NK-92 (cell line): ENCODE results near the gene MNT.

Experiments
- DNase-seq: peaks from one replicate; lab custom pipeline; 2025; ENCODE audit not compliant: unreplicated experiment; lab: John Stamatoyannopoulos, UW

The MNT gene

DNA sequence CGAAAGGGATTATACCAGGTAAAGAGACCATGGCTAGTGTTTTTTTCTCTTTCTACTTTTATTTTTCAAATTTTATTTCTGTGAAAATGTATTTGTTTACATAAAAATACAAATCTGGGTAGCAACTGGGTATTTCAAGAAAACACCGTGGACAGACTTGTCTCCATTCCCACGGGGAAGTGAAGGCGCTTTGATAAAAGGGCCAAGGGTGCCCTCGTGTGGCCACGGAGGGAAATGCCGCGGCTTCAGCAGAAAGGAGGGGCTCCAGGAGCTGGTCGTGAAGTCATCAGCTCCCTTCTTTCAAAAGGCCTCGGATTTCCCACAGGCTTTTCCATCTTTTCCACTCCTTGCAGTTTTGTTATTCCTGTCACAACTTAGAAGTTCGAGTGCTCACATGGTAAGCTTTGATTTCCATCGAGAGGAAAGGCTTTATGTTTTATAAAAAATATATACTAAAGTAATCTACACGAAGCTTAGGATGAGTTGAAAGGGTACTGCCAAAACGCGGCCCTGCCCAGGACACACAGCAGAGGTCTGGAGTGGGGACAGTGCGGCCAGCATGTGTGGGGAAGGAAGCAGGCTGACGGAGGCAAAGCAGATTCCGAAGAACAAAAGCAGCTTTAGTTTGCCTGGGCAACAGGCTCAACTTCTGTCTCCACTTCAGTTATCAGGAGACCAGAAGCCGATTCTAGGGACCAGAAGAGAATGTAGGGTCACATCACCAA, 15.3 kb upstream of the MNT start:
- peak; percentile 25 for DNase-seq

DNA sequence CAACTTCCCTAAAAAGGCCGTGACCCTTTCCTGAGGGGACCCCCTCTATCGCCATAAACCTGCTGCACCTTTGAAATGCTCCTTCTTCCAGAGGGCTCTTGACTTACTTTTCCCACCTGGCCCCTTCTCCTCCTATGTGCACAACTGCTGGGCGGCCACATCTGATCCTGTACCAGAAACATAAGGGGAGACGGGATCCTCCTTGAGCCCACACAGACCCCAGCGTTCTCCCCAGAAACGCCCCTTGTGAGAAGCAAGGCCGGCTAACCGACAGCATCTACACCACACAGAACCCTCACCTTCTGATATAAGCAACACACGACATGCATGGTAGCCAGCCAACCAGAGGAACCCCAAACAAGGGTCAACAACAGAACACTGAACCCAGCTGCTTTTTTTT, 14.2 kb upstream of the MNT start:
- no peak for DNase-seq

GRCh38 chr17:2414446-2415064, 13.7 kb upstream of the MNT start:
- no peak for DNase-seq

- DNase-seq, result no peak
Measured at GRCh38 chr17:2412561-2413021, 11.7 kb upstream of the MNT start.

GRCh38 chr17:2410951-2411350, 10.1 kb upstream of the MNT start:
- no peak for DNase-seq

DNA sequence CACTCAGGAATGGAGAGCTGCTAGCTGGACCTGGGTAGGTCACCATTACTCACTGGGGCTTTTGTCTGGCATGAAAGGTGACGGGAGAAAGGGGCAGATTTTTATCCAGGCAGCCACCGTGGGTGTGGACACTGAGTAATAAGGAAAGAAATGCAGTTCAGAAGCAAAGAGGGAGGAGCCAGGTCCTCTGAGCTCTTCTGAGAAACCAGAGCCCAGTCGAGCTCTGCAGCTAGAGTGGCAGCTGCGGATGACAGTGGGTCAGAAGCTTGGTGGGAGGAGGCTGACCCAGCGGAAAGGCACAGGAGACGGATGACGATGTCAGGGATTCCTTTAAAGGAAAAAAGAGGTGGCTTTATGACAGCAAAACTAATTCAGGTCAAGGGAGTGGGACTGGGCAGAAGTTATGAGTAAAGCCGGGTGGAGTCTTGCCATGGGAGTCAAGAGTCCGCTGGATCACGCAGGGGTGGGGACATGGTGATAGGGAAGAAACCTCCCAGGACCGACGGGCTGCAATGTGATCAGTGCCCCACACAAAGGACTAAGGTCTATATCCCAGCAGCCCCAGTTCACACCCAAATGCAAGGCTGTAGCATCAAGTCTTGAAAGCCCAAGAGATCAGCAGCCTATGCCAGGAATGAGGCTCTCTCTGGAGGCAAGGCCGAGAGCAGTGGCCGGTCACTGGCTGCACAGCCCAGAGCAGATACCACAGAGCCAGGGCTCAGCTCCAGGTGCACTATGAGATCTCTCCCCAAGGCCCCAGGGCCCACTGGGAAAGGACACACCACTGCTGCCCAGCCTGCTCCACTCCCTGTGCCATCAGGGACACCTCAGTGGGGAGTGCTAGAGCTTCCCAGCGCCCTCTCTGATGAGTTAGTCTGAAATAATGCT, 6.3 kb upstream of the MNT start:
- DNase-seq, result no peak

DNA sequence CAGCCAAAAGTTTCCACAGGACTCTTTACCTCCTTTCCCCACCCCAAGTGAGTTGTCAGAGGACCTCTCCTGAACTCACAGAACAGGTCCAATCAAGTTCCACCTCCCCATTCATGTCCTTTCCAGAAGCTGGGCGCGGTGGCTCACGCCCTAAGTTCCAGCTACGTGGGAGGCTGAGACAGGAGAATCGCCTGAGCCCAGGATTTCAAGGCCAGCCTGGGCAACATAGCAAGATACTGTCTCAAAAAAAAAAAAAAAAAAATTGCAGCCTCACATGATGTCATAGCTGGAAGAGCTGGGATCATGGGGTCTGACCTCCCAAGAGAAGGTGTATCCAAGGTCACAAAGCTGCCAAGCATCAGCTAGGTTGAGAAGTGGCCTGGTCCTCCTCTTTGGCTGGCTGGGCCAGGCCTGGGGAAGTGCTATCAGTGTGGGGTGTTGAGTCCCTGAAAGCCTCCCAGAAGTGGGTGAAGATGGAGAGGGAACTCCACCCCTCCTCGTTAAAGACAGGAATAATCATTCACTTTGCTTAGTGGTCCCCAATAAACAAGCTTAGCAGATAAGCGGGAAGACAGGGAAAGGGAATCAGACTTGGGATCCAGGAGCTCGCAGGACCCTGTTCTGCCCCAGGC, 5.5 kb upstream of the MNT start:
- no peak for DNase-seq

GRCh38 chr17:2405247-2405926, 4.5 kb upstream of the MNT start:
- DNase-seq, result no peak

GRCh38 chr17:2403044-2403443, 2.2 kb upstream of the MNT start:
- DNase-seq, result no peak

- no peak for DNase-seq
Measured at GRCh38 chr17:2402544-2402943, 1.7 kb upstream of the MNT start.

- peak; percentile 84 for DNase-seq
Measured at GRCh38 chr17:2401426-2402221, 764 bp upstream of the MNT start.

DNA sequence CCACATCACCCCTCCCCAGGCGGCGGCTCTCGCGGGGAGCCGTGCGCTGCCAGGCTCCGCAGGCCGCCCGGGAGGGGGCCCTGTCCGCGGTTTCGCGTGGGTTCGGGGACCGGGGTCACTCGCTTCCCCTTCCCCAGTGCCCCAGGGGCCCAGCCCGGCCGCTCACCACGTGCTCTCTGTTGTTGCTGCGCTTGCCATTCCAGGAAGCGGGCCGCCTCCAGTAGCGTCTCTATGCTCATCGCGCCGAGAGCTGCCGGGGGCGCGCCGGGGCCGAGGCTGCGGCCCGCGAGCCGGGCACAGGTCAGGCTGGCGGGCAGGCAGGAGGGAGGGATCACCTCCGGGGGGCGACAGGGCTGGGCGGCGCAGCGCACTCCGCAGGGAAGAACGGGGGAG, 390 bp downstream of the MNT start:
- no peak for DNase-seq

GRCh38 chr17:2399572-2400473, 1.0 kb downstream of the MNT start:
- peak; percentile 44 for DNase-seq

DNA sequence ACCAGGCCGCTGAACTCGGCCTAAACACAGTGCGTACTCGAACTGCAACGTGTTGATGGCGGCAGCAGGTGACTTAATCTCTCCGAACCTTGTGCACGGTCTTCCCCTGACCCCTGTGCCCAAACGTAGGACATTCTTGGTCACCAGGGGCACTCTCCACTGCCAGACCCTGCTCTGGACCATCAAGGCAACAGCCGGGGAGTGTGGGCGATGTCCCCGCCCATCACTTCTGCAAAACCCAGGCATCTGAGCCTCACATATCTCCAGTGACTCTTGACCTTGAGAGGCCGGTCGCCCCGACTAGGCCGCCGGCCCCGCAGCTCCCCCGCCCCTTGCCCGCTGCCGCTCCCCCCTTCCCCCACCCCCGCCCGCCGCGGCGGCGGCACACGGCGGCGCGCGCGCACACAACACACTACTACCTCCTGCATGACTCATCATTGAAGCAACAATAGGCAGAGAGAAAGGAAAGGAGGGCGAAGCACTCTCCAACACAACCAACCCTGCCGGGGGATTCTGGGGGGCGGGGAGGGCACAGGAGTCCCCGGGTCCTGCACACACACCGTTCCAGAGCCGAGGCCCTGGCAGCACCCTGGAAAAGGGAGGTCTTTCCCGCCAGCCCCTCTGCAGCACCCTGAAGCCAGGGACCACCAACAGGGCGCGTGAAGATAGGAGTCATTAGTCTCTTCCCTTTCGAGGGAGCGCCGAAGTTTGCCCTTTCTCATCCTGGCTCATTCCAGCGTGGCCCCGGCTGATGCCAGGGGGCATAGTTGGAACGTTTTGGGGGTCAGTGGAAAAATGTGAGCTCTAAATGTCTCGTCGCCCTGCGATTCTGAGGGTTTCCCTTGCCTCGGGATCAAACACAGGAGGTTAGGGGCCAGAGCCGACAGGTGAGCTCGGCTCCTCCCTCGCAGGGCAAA, 1.9 kb downstream of the MNT start:
- DNase-seq, result no peak

- no peak for DNase-seq
Measured at GRCh38 chr17:2398182-2398581, 2.7 kb downstream of the MNT start.

GRCh38 chr17:2397247-2398171, 3.4 kb downstream of the MNT start:
- DNase-seq, result no peak
